Measurements from ENCODE around the gene NEB. TPM values are rescaled to one million over a fixed set of nuclear protein-coding genes. Genes with fewer than 3 reads are reported as not detected.

NEB gene
- total RNA-seq, 1 donor from 2014 or later: 0.53 TPM

DNA sequence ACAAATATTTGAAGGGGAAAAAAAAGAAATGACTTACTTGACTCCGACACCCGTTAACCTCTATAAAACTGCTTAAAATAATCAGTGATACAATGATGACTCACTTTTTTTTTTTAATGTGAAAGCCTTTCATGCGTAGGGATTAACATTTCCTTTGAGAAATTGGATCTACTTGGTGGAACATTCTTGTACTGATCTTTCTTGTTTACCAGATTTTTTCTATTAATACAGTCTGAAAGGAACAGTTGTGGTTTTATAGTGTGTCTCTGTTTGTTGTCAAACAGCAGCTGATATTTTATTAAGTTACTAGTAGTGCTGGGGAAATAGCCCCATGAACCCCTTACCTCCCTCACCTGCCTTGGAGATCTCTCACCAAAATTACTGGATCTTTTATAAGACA is 40.2 kb upstream of the NEB start:
- Histone ChIP-seq H3K27ac (peak overlapping the region; percentile 38 to 70), H3K36me3 (peaks cover 0 to 25% of the 10 kb centered on the region in 2 donors), H3K4me3 (no peak overlapping the region), H3K9me3 (no peaks in the 10 kb centered on the region), H3K27me3 (no peaks in the 10 kb centered on the region), H3K4me1 (peaks cover 0 to 4% of the 10 kb centered on the region in 2 donors)
- intact Hi-C loops (cut with DNase I): loop anchor here (2.0 kb wide), 1 partner anchor 54 kb away; the partner anchor contains the start of gene ARL5A
- TF ChIP-seq, protein P1, sequence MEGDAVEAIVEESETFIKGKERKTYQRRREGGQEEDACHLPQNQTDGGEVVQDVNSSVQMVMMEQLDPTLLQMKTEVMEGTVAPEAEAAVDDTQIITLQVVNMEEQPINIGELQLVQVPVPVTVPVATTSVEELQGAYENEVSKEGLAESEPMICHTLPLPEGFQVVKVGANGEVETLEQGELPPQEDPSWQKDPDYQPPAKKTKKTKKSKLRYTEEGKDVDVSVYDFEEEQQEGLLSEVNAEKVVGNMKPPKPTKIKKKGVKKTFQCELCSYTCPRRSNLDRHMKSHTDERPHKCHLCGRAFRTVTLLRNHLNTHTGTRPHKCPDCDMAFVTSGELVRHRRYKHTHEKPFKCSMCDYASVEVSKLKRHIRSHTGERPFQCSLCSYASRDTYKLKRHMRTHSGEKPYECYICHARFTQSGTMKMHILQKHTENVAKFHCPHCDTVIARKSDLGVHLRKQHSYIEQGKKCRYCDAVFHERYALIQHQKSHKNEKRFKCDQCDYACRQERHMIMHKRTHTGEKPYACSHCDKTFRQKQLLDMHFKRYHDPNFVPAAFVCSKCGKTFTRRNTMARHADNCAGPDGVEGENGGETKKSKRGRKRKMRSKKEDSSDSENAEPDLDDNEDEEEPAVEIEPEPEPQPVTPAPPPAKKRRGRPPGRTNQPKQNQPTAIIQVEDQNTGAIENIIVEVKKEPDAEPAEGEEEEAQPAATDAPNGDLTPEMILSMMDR (IDR thresholded peaks at IDR 0.05): no peak
- DNase-seq (ENCODE audit: low spot score in 2 of 2): no peak

DNA sequence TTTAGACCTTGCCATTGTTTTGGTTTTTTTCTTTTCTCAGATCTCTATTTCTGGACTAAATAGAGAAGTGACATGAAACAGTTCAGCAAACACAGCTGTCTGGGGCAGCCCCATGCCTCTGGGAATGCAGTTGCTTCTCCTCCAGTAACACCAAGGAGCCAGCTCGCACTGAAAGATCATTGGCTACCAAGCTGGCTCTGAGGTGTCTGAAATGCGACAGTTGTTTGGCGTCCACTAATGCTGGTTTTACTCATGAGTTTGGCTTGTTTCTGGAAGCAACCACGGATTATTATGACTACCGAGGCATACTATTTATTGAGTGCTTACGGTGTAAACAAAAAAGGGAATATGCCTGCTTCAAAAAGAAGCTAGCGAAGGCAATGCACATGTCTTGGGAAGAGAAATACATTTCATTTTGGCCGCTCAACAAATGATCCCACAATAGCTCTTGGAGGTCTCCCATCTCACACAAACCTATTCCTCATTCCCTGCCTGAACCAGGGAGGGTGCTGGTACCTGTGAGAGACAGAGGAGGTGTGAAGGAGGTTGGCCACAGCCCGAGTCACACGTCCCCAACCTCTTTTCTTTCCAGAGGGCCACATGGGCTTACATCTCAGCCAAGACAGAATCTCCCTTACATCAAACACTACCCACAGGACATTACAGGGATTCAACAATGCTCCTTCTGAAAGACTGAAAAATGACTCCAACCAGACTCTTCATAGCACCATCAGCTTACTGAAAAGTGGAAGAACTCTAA is 37.5 kb upstream of the NEB start:
- Histone ChIP-seq H3K4me1 (peaks cover 0 to 4% of the 10 kb centered on the region in 2 donors), H3K36me3 (peaks cover 0 to 11% of the 10 kb centered on the region in 2 donors), H3K9me3 (no peaks in the 10 kb centered on the region), H3K27ac (no peak overlapping the region), H3K4me3 (no peak overlapping the region), H3K27me3 (no peaks in the 10 kb centered on the region)
- no peak for DNase-seq (ENCODE audit: low spot score in 2 of 2)
- intact Hi-C loops (cut with DNase I): no loop called here
- TF ChIP-seq, protein P1 (IDR thresholded peaks at IDR 0.05): no peak

- TF ChIP-seq, protein P1 (IDR thresholded peaks at IDR 0.05): no peak
- no peaks in the 10 kb centered on the region for H3K27me3 ChIP-seq
- no peaks in the 10 kb centered on the region for H3K9me3 ChIP-seq
- no peak overlapping the region for H3K27ac ChIP-seq
- no peak for DNase-seq (ENCODE audit: low spot score in 2 of 2)
- intact Hi-C loops (cut with DNase I): no loop called here
- no peak overlapping the region for H3K4me3 ChIP-seq
- peaks cover 0 to 4% of the 10 kb centered on the region in 2 donors for H3K4me1 ChIP-seq
- peaks cover 0 to 8% of the 10 kb centered on the region in 2 donors for H3K36me3 ChIP-seq
These were observed 36.7 kb upstream of the NEB start for GRCh38 chr2:151770995-151771394.

DNA sequence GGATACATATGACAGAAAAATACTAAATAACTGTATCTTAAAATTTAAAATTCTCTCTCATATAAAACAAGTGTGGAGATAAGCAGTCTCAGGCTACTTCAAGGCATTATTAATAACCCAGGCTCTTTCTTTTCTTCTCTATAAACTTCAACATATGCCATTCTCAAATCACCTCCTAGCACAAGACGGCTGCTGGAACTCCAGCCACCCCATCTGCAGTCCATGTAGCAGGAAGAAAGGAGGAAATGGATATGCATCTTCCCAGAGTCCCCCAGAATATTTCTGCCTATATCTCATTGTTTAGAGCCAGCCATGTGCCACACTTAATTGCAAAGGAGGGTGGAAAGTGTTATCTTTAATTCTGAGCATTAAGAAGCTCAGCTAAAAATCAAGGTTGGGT is 35.3 kb upstream of the NEB start:
- no peak for DNase-seq (ENCODE audit: low spot score in 2 of 2)
- Histone ChIP-seq H3K36me3 (peaks cover 0 to 6% of the 10 kb centered on the region in 2 donors), H3K27ac (no peak overlapping the region), H3K27me3 (no peaks in the 10 kb centered on the region), H3K4me3 (no peak overlapping the region), H3K9me3 (no peaks in the 10 kb centered on the region), H3K4me1 (peaks cover 0 to under 1% of the 10 kb centered on the region in 2 donors)
- intact Hi-C loops (cut with DNase I): no loop called here
- TF ChIP-seq, protein P1 (IDR thresholded peaks at IDR 0.05): no peak

- H3K27ac ChIP-seq: no peak overlapping the region
- no peaks in the 10 kb centered on the region for H3K9me3 ChIP-seq
- H3K27me3 ChIP-seq: no peaks in the 10 kb centered on the region
- DNase-seq (ENCODE audit: low spot score in 2 of 2): no peak
- H3K4me3 ChIP-seq: no peak overlapping the region
- TF ChIP-seq, protein P1 (IDR thresholded peaks at IDR 0.05): no peak
- H3K4me1 ChIP-seq: no peaks in the 10 kb centered on the region
- intact Hi-C loops (cut with DNase I): no loop called here
- peaks cover 0 to 6% of the 10 kb centered on the region in 2 donors for H3K36me3 ChIP-seq
These were observed 33.3 kb upstream of the NEB start for GRCh38 chr2:151767536-151767935.

All from ascending aorta (tissue), 2 donors.